GM12878 (cell line): ENCODE data around the gene ENOX1. TPM values are rescaled to one million over a fixed set of nuclear protein-coding genes. Genes with fewer than 3 reads are reported as not detected.

Experiments used
- ATAC-seq: fragments of 200-7000 bp; cut with Tn5 transposase; 3 replicates; pipeline ENCODE4 v1.9.1; 2020; ENCODE audit warnings: mild to moderate bottlenecking, moderate library complexity
- BruUV-seq: library from RNA; stranded (reverse); fragments of 400-500 nt; replicated peaks from 2 replicates; lab custom pipeline; 2021; lab: Mats Ljungman, UMichigan
- CTCF ChIA-PET: fragments of 300-600 bp; sonication (Branson Sonifier 250); formaldehyde crosslinking; extraction: SDS; loops from one replicate; lab custom pipeline; 2021; ENCODE audit warnings: inconsistent platforms; lab: Yijun Ruan, JAX
- POLR2A ChIA-PET: fragments of 350-600 bp; formaldehyde crosslinking; extraction: SDS; loops from one replicate; lab custom pipeline; 2021; ENCODE audit warnings: inconsistent platforms; lab: Charles Lee
- RAD21 ChIA-PET: fragments of 300-600 bp; sonication (Branson Sonifier 250); formaldehyde crosslinking; loops from one replicate; lab custom pipeline; 2023; ENCODE audit warnings: antibody characterized with exemption; ENCODE audit not compliant: unreplicated experiment; lab: Charles Lee
- SMC1A ChIA-PET: fragments of 300-600 bp; sonication (Branson Sonifier 250); formaldehyde crosslinking; loops from one replicate; lab custom pipeline; 2023; ENCODE audit not compliant: unreplicated experiment, uncharacterized antibody; lab: Charles Lee
- DNase-seq: peaks from one replicate; pipeline ENCODE4 v3.0.0-alpha.2; 2011; ENCODE audit warnings: low read depth, low spot score
- FAIRE-seq: peaks from 3 replicates; lab custom pipeline; 2011; peaks lifted over from hg19 to GRCh38; lab: Jason Lieb, UNC
- H2AFZ ChIP-seq: 2 replicates; pipeline ENCODE4 v1.6.0; 2011; ENCODE audit warnings: low read depth, low read length, control low read depth; ENCODE audit not compliant: control insufficient read depth
- H3K27ac ChIP-seq: 2 replicates; pipeline ENCODE4 v1.5.1; 2011; ENCODE audit warnings: control low read depth; ENCODE audit not compliant: control insufficient read depth, insufficient read depth
- H3K27me3 ChIP-seq, 2 experiments: replicated peaks in 1 of 2; 2 replicates each; pipeline versions ENCODE4 v1.6.0 to v1.6.1; 2011; ENCODE audit warnings: low read length in 1 of 2; ENCODE audit not compliant: control insufficient read depth in 2 of 2, insufficient read depth in 2 of 2
- H3K36me3 ChIP-seq, 2 experiments: 2 replicates each; pipeline ENCODE4 v1.5.1; 2011; ENCODE audit warnings: low read length in 1 of 2; ENCODE audit not compliant: control insufficient read depth in 2 of 2, insufficient read depth in 2 of 2
- H3K4me1 ChIP-seq: 2 replicates; pipeline ENCODE4 v1.6.1; 2011; ENCODE audit warnings: mild to moderate bottlenecking, low read length, moderate library complexity, mixed read lengths; ENCODE audit not compliant: control insufficient read depth, insufficient read depth
- H3K4me2 ChIP-seq: 2 replicates; pipeline ENCODE4 v1.6.0; 2011; ENCODE audit warnings: control low read depth; ENCODE audit not compliant: control insufficient read depth, insufficient read depth
- H3K4me3 ChIP-seq: fragments of 200-600 bp; sonication (generic); 2 replicates; pipeline ENCODE4 v1.5.1; 2016
- H3K79me2 ChIP-seq: 2 replicates; pipeline ENCODE4 v1.6.0; 2011; ENCODE audit warnings: low read length; ENCODE audit not compliant: control insufficient read depth, insufficient read depth
- H3K9ac ChIP-seq: 2 replicates; pipeline ENCODE4 v1.8.0; 2011; ENCODE audit warnings: low read length, control low read depth, mixed read lengths; ENCODE audit not compliant: control insufficient read depth, insufficient read depth
- H3K9me3 ChIP-seq: replicated peaks from 3 replicates; pipeline ENCODE4 v1.5.1; 2011; ENCODE audit warnings: mild to moderate bottlenecking, low read length; ENCODE audit not compliant: control insufficient read depth, insufficient read depth
- H4K20me1 ChIP-seq: 2 replicates; pipeline ENCODE4 v1.6.0; 2011; ENCODE audit not compliant: control insufficient read depth, insufficient read depth
- EED ChIP-seq: sonication (generic); IDR thresholded peaks from 2 replicates; pipeline ENCODE4 v1.6.1; 2016; ENCODE audit warnings: antibody characterized with exemption, low read depth
- ESRRA ChIP-seq: IDR thresholded peaks from 2 replicates; pipeline ENCODE4 v1.6.1; 2012; ENCODE audit warnings: mild to moderate bottlenecking, low read length, improper control_type of control experiment
- FOS ChIP-seq: IDR thresholded peaks from 3 replicates; pipeline ENCODE4 v1.6.1; 2011; ENCODE audit warnings: borderline replicate concordance; ENCODE audit not compliant: insufficient read length; ENCODE audit errors: extremely low read depth
- HDAC6 ChIP-seq: fragments of 200-600 bp; sonication (generic); IDR thresholded peaks from one replicate; pipeline ENCODE4 v1.8.0; 2017; ENCODE audit warnings: antibody characterized with exemption; ENCODE audit not compliant: unreplicated experiment
- IKZF2 ChIP-seq, 2 experiments: fragments of 450-650 bp; IDR thresholded peaks; 2 replicates each; pipeline ENCODE4 v1.6.1; 2017; ENCODE audit warnings: mild to moderate bottlenecking in 2 of 2, moderate library complexity in 2 of 2
- LARP7 ChIP-seq: fragments of 450-650 bp; IDR thresholded peaks from 2 replicates; pipeline ENCODE4 v1.6.1; 2017; ENCODE audit warnings: mild to moderate bottlenecking
- MTA2 ChIP-seq: fragments of 450-650 bp; IDR thresholded peaks from 2 replicates; pipeline ENCODE4 v1.6.1; 2016; ENCODE audit warnings: low read depth, mild to moderate bottlenecking, moderate library complexity
- NFXL1 ChIP-seq: fragments of 450-650 bp; IDR thresholded peaks from 2 replicates; pipeline ENCODE4 v1.6.1; 2017; ENCODE audit warnings: antibody characterized with exemption, mild to moderate bottlenecking, borderline replicate concordance
- PBX3 ChIP-seq: IDR thresholded peaks from 2 replicates; pipeline ENCODE4 v1.6.1; 2011; ENCODE audit warnings: mild to moderate bottlenecking, low read depth, low read length, moderate library complexity; ENCODE audit not compliant: insufficient replicate concordance
- PML ChIP-seq: IDR thresholded peaks from 2 replicates; pipeline ENCODE4 v1.6.1; 2012; ENCODE audit warnings: low read length, inconsistent platforms
- RELB ChIP-seq: fragments of 450-650 bp; IDR thresholded peaks from 2 replicates; pipeline ENCODE4 v1.6.1; 2017; ENCODE audit warnings: low read depth, mild to moderate bottlenecking, moderate library complexity
- SIN3A ChIP-seq: IDR thresholded peaks from 2 replicates; pipeline ENCODE4 v1.6.1; 2012; ENCODE audit warnings: low read depth, low read length, improper control_type of control experiment
- SIX5 ChIP-seq: IDR thresholded peaks from 2 replicates; pipeline ENCODE4 v1.6.1; 2011; ENCODE audit warnings: mild to moderate bottlenecking, low read depth, low read length, moderate library complexity; ENCODE audit not compliant: severe bottlenecking
- WGBS: methylation state at CpG from one replicate; pipeline ENCODE4 v1.1.6; 2016; ENCODE audit warnings: low lambda C conversion rate; ENCODE audit not compliant: insufficient replicate concordance, insufficient coverage; ENCODE audit errors: missing lambda C conversion rate; 5-methylcytosine and 5-hydroxymethylcytosine counted together
- in situ Hi-C: fragments of 300-500 bp; cut with MboI; formaldehyde crosslinking; loops from 9 replicates; pipeline ENCODE4 v1.14.3; 2018; ENCODE audit warnings: mixed read lengths
- intact Hi-C: fragments of 100-400 bp; cut with micrococcal nuclease; formaldehyde crosslinking; loops from one replicate; pipeline ENCODE4 v1.14.2; 2022; ENCODE audit not compliant: unreplicated experiment
- polyA plus RNA-seq, 11 experiments: library from polyadenylated mRNA; depleted of rRNA in 4 of 11; unstranded in 6 of 11; stranded (reverse) in 5 of 11; fragments of >200 nt; fragmentation: Nextera tagmentation in 4 of 11; fragmentation: Illumina TruSeq in 1 of 11; extraction: Ambion mirVana in 4 of 11; extraction: Trizol in 1 of 11; gene quantifications; 1 replicate in 1 of 11; 2 replicates in 10 of 11; pipeline versions ENCODE4 v1.2.1 to v1.2.3, GENCODE V29; 2011 to 2016; ENCODE audit warnings: inconsistent platforms in 2 of 11, missing spikeins in 2 of 11, low read depth in 1 of 11
- total RNA-seq, 4 experiments: library from RNA; depleted of rRNA in 3 of 4; stranded (reverse); fragments of >200 nt in 3 of 4; fragmentation: Illumina TruSeq in 1 of 4; extraction: Trizol in 1 of 4; gene quantifications; 2 replicates each; pipeline versions ENCODE4 v1.2.1 to v1.2.3, GENCODE V29; 2013 to 2021
- TF ChIP-seq, protein P1 (sequence below): IDR thresholded peaks from 2 replicates; pipeline ENCODE4 v1.6.1; 2011; ENCODE audit warnings: low read depth, low read length, improper control_type of control experiment, borderline replicate concordance

Gene ENOX1
- total and polyA plus RNA-seq, 10 of the 15 experiments (the other 5 are each of a cell fraction or from before 2014, with no cell fraction given), result 0.11 to 0.26 (median 0.15) TPM

- no peak for TF ChIP-seq MTA2
- no peak overlapping the region for H2AFZ ChIP-seq
- no peak overlapping the region for H3K9ac ChIP-seq
- SMC1A ChIA-PET, result interaction anchor here (0.6 kb wide), 1 partner anchor 44 kb away, joined by 3 read pairs; no protein-coding TSS in a partner anchor
- in situ Hi-C loops, result no loop called here
- no peaks in the 10 kb centered on the region for H3K9me3 ChIP-seq
- no peaks in the 10 kb centered on the region; the same call in 1 of the 2 replicates for H3K4me1 ChIP-seq
- POLR2A ChIA-PET, result no interaction called here
- no peak for FAIRE-seq
- H3K4me2 ChIP-seq, result no peak overlapping the region
- BruUV-seq, result no TSS peak
- WGBS, result 66% methylated on average over 3 of the region's 3 CpGs
- CTCF ChIA-PET, result no interaction called here
- DNase-seq, result no peak
- intact Hi-C loops, result no loop called here
- no peaks in the 10 kb centered on the region for H3K27me3 ChIP-seq
- H3K79me2 ChIP-seq, result no peaks in the 10 kb centered on the region
- H3K4me3 ChIP-seq, result no peak overlapping the region
- H3K36me3 ChIP-seq, result no peaks in the 10 kb centered on the region
- RAD21 ChIA-PET, result no interaction called here
- no peaks in the 10 kb centered on the region for H4K20me1 ChIP-seq
- ATAC-seq, result no peak
- no peak overlapping the region for H3K27ac ChIP-seq
Observed at GRCh38 chr13:43354153-43354945, 432.4 kb downstream of the ENOX1 start.

DNA sequence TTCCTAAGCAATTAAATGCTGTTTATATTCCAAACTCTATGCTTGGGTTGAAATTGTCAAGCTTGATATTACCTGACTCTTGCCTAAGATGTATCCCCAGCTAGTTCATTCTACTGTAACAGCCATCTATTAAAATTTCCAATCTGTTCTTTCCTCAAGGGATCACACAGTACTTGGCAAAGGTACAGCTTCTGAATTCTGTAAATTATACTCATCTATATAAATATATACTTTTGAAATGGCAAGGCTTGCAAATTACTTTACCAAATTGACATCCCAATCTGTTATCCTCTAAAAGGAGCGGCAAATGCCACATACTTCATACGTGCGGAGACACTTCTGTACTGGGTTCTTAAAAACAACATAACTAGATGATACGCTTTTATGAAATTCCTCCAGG lies 433.1 kb downstream of the ENOX1 start:
- intact Hi-C loops, result no loop called here
- ChIA-PET CTCF (no interaction called here), POLR2A (interaction anchor here (0.6 kb wide), 1 partner anchor 1394 kb away, joined by 3 read pairs; no protein-coding TSS in a partner anchor)
- TF ChIP-seq EED (no peak), SIX5 (no peak), SIN3A (no peak), FOS (no peak), HDAC6 (no peak), RELB (no peak), ESRRA (no peak), IKZF2 (IDR thresholded peaks at IDR 0.05) (no peak), PML (no peak), LARP7 (no peak), NFXL1 (no peak), PBX3 (no peak)
- TF ChIP-seq, protein P1, sequence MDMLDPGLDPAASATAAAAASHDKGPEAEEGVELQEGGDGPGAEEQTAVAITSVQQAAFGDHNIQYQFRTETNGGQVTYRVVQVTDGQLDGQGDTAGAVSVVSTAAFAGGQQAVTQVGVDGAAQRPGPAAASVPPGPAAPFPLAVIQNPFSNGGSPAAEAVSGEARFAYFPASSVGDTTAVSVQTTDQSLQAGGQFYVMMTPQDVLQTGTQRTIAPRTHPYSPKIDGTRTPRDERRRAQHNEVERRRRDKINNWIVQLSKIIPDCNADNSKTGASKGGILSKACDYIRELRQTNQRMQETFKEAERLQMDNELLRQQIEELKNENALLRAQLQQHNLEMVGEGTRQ, result no peak

More for the DNA sequence above, 433.1 kb downstream of the ENOX1 start:
- BruUV-seq, result no TSS peak
- no peak for FAIRE-seq
- Histone ChIP-seq H4K20me1 (no peaks in the 10 kb centered on the region), H3K4me3 (no peak overlapping the region), H3K4me1 (no peaks in the 10 kb centered on the region; the same call in 1 of the 2 replicates), H3K27ac (no peak overlapping the region), H3K27me3 (no peaks in the 10 kb centered on the region), H3K79me2 (no peaks in the 10 kb centered on the region), H2AFZ (no peak overlapping the region), H3K36me3 (no peaks in the 10 kb centered on the region), H3K9me3 (no peaks in the 10 kb centered on the region), H3K4me2 (no peak overlapping the region), H3K9ac (no peak overlapping the region)
- in situ Hi-C loops, result no loop called here
- ChIA-PET RAD21 (no interaction called here), SMC1A (no interaction called here)
- no peak for ATAC-seq
- DNase-seq, result no peak
- WGBS, result 86% methylated on average over 4 of the region's 4 CpGs
